AG20443 (cell line): ENCODE measurements around the gene RTL1.

Experiments used
- DNase-seq: peaks from one replicate; pipeline ENCODE4 v3.0.0; 2012; ENCODE audit warnings: low spot score, mixed read lengths

The RTL1 gene

GRCh38 chr14:100834794-100835547, 68.6 kb downstream of the RTL1 start:
- no peak for DNase-seq

GRCh38 chr14:100834082-100834793, 69.3 kb downstream of the RTL1 start:
- no peak for DNase-seq

GRCh38 chr14:100832311-100832960, 71.1 kb downstream of the RTL1 start:
- DNase-seq = no peak

- DNase-seq = no peak
These were observed 72.8 kb downstream of the RTL1 start for GRCh38 chr14:100830681-100831080.
